HG02938 (cell line): ENCODE data around the gene PHACTR3.

Experiments used
- ATAC-seq: cut with Tn5 transposase; IDR thresholded peaks from one replicate; pipeline ENCODE4 v1.9.1; 2021; ENCODE audit warnings: mild to moderate bottlenecking, moderate library complexity; ENCODE audit not compliant: unreplicated experiment

Gene PHACTR3

GRCh38 chr20:59573837-59574236, 30.5 kb upstream of the PHACTR3 start:
- no peak for ATAC-seq

GRCh38 chr20:59574308-59574707, 30.0 kb upstream of the PHACTR3 start:
- ATAC-seq = no peak

DNA sequence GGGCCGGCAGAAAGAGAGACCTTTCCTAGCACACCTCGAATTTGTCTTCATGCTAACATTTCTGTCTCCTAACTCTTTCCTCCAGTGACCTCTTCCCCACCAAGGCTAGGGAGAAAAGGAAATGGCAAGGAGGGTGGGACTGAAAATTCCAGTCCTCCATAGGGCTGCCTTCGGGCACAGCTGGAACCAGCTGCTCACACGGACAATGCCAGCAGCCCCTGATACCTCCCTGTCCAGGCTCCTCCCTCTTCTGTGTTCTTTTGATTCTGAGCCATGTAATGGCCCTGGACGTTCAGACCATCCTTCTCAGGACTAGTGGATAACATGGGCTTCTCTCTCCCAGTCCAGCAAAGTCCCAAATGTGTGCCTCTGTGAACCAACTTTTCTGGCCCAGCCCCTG, 29.1 kb upstream of the PHACTR3 start:
- ATAC-seq = no peak

- no peak for ATAC-seq
Observed at GRCh38 chr20:59575653-59576052, 28.7 kb upstream of the PHACTR3 start.

- ATAC-seq = no peak
Observed at GRCh38 chr20:59576216-59576953, 28.0 kb upstream of the PHACTR3 start.

DNA sequence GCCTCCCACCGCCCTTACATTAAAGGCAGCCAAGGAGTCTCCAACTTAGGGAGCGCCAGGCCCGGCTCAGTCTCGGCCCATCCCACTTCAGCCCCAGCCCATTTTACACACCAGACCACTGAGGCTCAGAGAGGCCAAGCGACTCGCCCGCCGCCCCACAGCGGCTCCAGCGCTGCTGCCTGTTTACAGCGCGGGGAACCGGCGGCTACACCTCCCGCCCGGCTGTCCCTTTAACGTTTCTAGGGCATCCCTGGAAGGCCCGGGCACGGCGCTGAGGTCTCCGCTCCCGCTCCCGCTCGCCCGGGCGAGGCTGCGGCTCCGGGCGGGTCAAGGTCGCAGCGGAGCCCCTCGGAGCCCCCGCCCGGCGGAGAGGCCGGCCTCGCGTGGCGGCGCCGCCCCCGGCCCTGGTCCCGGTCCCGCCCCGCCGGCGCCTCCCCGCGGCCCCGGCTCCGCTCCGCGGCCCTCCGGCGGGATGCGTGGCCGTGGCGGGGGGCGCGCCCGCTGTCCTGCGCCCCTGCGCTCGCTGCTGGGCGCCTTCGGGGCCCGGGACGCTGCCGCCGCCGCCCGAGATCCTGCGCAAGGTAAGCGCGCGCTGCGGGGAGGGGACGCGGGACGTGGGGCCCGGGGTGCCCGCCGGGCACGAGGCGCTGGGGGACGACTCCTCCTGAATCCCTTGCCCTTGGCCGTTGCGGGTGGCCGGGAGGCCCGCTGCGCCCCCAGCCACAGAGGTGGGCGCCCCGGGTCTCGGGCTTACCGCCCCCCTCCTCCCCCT, 27.1 kb upstream of the PHACTR3 start:
- no peak for ATAC-seq

GRCh38 chr20:59577809-59578435, 26.4 kb upstream of the PHACTR3 start:
- ATAC-seq = no peak

DNA sequence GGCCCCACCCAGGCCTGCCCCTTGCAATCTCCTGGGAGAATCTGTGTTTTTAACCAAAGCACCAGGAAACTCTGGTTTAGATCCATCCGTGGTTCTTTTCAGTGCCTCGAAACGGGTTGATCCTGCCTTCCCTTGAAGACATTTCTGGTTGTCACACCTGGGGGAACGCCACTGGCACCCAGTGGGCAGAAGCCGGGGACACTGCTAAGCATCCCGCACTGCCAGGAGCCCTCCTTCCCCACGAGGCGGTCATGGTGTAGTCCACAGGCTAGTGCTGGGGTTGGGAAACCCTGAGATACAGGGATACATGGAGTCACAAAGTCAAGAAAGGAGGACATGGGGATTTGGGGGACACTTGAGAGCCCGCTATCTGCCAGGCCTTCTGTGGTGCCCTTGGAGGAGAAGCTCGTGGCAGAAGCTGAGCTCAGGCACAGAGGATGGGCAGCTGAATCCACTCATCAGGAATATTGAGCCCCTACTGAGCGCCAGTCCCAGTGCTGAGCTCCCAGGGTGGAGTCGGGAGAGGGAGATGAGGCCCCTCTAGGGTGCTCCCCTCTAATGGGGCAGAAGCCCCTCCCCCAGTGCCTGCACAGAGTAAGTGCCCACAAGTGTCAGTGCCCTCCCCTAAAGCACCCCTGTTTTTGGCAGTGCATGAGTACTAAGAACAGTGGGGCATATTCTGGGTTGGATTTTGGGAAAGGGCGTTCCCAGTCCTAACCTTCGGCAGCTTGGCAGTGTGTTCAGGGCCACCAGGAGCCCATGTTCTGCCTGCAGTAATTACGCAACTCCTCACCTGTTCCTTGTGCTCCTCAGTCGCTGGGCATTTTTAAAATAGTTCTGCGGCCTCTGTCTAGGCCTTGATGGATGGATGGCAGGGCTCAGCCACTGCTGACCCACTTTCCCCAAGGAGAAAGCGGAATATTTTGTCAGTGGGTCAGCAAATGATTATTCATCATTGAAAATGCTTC, 25.6 kb upstream of the PHACTR3 start:
- ATAC-seq = no peak

GRCh38 chr20:59579404-59580145, 24.8 kb upstream of the PHACTR3 start:
- no peak for ATAC-seq

DNA sequence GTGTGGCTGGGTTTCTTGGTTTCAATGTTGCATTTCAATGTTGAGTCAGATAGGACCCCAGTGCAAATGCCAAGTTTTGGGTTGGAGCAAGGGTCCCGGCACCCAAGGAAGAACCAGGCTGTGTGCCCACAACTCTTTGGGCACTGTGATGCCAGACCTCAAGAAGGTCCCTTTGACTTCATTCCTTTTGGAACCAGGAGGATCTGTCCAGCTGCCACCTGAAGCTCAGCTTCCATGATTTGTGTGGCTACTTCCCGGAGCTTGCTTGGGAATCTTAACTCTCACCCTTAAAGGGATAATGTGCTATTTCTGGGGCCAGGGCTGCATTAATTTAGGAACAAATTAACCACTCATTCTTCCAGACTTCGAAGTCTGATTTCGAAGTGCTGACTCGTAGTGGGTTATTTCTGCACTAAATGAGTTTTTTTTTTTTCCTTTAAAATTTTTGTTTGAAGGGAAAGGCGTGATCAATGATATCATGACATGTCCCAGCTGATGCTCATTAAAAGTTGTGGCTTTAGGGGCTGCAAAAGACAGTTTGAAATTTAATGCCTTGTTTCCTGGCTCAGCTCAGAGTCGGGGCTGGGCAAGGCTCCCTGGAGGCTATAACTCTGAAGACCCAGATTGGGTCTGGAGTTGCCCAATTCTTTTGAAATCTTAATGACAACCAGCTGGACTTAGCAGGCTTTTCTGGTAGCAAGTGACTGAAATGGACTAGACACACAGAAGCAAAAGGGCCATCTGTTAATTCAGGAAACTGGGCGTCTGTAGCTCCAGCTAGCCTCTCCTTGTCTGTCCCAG, 24.0 kb upstream of the PHACTR3 start:
- no peak for ATAC-seq

DNA sequence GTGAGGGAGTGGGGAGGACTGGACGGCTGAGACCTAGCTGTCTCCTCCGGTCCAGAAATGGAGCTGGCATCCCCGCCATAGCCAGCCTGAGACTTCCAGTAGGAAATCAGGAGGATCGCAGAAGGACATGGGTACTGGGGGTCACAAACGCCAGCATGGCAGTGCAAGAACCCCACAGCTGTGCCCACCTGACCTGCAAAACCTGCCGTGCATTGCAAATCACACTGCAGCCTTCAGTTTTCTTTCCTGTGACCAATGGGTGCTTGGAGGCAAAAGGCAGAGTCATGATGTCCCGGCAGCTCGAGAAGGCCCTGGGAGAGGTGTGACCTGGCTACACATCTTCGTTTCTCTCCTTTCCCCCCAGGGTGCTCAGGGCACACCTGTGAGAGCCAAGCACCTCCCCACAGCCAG, 23.3 kb upstream of the PHACTR3 start:
- ATAC-seq = no peak

DNA sequence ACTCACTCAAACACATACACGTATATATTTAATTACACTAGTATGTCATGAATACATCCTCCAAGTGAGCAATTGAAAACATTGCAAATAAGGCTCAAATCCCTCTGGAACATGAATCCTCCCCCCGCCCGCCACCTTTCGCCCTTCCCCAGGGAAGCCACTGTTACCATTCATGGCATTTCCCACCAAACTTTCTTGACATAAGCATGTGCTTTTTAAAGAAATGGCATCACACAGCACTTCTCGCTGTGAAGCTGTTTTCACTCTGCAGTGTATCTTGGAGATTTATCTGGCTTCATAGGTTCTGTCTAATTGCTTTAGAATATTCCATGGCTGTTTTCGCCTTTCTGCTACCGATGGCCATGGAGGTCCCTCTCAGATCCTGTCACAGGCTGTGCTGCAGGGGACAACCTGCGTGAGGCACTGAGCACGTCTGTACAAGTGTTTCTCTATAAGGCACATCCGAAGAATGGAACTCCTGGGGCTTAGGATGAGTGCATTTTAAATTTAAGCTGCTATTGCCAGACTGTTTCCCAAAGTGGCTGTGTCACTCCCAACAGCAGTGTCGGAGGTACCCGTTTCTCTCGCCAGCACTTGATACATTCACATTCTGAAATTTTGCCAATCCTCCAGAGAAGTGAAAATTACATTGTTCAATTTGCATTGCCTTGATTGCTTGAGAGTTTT, 22.2 kb upstream of the PHACTR3 start:
- no peak for ATAC-seq

GRCh38 chr20:59583428-59584277, 20.7 kb upstream of the PHACTR3 start:
- ATAC-seq = no peak

DNA sequence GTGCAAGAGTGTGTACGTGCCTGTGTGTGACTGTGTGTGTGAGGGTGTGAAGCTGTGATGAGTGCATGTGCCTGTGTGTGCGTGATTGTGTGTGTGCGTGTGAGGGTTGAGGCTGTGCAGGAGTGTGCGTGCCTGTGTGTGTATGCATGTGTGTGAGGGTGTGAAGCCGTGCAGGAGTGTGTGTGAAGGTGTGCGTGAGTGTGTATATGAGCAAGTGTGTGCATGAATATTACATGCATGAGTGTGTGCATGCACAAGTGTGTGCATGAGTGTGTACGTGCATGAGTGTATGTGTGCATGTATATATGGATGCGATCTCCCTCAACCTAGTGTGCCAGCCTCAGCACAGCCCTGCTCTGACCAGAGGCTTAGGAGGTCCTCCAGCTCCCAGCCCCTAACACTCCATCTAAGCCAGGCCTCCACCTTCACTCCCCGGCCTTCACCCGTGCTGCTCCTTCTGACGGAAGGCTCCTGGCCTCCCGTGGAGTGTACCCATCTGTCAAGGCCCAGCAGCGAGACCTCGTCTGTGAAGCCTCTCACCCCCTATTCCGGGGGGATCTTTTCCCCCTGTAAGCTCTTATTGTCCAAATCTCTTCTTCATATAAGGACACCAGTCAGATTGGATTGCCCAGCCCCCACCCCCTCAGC, 19.9 kb upstream of the PHACTR3 start:
- ATAC-seq = no peak

GRCh38 chr20:59585714-59586409, 18.5 kb upstream of the PHACTR3 start:
- no peak for ATAC-seq

GRCh38 chr20:59586613-59587012, 17.7 kb upstream of the PHACTR3 start:
- no peak for ATAC-seq

- ATAC-seq = no peak
Observed at GRCh38 chr20:59587570-59587969, 16.8 kb upstream of the PHACTR3 start.
